Fibroblast of skin of abdomen (primary cell): ENCODE results near the gene VIL1.

Experiments used
- DNase-seq: peaks from one replicate; pipeline ENCODE4 v3.0.0-alpha.2; 2013

Gene VIL1

GRCh38 chr2:218406209-218406948, 12.5 kb upstream of the VIL1 start:
- peak; percentile 96 for DNase-seq

- DNase-seq: peak; percentile 52
Observed at GRCh38 chr2:218406949-218407618, 11.8 kb upstream of the VIL1 start.

DNA sequence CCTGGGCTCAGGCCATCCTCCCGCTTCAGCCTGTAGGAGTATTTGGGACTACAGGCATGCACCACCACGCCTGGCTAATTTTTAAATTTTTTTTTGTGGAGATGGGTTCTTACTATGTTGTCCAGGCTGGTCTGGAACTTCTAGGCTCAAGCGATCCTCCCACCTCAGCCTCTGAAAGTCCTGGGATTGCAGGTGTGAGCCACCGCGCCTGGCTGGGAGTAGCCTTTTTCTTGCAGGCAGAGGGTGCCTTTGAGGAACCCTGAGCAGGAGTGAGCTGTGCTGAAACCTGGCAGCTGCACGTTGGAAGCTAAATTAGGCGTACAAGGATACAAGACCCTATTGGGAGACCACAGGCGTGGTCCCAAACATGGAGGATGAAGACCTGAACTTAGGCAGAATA, 11.2 kb upstream of the VIL1 start:
- DNase-seq: no peak

DNA sequence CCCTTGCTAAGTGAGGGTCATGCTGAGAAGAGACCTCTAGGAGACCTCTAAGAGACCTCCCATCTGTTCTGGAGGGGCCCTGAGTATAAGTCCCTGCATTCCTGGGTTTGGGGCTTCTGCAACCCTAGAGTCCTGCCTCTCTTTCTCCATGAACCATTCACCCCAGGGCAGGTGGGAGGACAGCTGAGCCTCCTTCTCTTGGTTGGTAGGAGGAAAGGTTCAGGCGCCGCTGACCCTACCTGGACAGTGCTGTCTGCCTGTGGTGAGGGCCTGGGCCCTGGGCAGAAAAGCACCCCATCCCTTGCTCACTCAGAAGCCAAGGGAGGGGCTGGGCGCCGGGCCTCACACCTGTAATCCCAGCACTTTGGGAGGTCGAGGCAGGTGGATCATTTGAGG, 604 bp upstream of the VIL1 start:
- DNase-seq: no peak

DNA sequence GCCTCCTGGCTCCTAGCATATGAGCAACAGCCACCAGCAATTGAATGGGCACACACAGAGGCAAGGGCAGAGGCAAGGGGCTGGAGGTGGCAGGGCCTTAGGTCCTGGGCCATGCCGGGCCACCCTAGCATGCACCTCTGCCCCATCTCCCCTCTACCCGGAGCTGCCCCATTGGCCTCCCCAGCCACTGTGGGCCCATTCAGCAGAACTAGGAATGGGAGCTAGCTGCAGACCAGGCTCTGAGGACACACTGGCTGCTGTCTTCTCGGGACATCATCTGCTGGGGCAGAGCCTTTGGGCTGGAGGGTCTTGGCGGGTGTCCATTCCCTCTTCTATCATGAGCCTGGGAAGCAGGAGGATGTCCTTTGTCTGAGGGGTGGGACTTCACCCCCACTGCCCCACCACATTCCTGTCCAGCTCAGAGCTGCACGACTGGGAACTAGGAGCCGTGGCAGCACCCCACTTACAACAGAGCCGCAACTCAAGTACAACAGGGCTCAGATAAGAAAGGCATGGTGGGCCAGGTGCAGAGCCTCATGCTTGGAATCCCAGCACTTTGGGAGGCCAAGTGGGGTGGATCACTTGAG, 800 bp downstream of the VIL1 start:
- no peak for DNase-seq

GRCh38 chr2:218421027-218421426, 2.1 kb downstream of the VIL1 start:
- no peak for DNase-seq

DNA sequence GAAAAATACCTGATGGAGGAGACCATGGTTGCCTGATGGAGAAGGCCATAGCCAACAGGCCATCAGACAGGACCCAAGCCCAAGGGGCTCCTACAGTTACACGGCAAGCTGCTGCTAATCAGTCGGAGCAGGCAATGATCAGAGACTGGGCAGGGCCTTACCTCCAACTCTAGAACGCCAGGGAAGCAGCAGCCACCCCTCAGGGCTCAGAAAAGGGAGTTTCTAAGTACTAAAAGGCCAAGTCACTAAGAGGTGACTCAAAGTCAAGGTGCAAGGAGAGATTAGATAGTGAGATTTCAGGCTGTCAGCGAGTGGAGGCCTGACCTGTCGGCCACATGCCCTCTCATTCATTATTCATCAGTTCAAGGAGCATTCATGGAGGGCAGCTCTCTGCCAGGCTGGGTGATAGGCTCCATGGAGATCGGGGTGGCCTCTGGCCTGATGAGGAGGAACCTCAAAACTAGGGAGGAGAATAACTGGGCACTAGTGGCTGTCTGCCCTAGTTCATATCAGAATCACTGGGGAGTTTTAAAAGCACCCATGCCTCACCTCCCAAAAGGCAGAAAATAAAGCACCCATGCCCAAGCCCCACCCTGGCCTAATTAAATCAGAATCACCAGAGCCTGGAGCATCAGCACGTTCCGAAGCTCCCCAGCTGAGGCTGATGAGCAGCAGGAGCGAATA, 3.6 kb downstream of the VIL1 start:
- no peak for DNase-seq

- no peak for DNase-seq
Observed at GRCh38 chr2:218423584-218423983, 4.7 kb downstream of the VIL1 start.

GRCh38 chr2:218425531-218425930, 6.6 kb downstream of the VIL1 start:
- no peak for DNase-seq

DNA sequence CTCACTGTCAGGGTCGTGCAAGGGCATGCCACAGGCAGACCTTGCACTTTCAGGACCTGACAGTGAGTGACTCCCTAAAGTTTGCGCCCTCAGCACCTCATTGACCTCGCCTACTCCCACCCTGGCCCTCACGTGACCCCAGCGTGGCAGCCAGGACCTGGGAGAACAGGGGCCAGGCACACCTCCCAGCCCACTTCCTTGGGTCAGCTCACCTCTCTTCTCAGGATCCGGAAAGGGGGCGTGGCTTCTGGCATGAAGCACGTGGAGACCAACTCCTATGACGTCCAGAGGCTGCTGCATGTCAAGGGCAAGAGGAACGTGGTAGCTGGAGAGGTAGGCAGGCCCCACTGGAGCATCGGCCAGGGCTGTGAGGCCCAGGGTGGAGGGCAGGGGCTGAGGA, 8.8 kb downstream of the VIL1 start:
- no peak for DNase-seq

DNA sequence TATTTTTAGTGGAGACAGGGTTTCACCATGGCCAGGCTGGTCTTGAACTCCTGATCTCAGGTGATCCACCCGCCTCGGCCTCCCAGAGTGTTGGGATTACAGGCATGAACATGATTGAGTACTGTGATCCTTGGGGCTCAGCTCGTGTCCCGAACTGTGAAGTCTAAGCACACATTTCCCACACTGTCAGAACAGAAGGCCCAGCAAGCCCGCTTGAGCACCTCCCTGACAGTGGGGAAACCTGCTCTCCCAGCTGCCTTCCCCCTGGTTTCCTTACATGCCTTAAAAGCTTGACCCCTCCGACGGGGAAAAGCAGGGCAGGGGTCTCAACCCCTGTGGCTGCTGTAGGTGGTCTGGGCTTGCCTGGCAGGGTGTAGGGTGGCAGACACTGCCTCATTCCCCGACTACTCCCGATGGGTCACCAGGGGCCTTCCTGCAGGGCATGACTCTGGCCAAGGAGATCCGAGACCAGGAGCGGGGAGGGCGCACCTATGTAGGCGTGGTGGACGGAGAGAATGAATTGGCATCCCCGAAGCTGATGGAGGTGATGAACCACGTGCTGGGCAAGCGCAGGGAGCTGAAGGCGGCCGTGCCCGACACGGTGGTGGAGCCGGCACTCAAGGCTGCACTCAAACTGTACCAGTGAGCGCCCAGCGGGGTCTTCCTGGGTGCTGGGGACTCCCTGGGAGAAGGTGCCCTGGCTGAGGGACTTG, 10.1 kb downstream of the VIL1 start:
- DNase-seq: no peak

DNA sequence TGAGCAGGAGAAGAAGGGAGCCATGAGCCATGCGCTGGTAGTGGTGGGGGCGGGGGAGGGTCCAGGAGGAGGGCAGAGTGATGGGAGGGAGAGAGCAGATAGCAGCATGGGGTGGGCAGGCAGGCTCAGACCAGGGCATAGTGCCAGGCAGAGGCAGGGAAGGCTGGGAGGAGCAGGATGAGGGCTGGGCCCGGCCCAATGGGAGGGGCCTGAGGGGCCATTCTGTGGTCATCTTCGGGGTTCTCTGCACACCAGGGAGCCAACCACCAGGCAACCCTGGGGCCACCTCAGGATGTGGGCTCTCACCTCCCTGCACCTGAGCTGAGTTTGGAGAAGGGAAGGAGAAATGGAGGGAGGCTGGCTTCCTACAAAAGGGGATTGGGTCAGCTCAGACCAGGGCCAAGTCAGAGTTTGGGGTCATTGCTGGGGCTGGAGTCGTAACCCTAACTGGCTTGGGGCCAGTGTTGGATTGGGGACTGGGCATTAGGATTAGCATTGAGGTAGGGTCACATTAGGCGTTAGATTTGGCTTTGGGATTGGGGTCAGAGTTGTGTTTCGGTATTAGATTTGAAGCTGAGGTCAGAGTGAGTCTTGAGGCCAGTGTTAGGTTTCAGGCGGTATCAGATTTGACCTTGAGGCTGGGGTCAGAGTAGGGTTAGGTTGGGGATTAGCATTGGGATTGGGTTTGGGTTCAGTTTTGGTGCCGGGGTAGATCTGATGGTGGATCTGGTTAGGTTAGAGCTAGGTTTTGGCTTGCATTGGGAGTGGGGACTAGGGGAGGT, 11.2 kb downstream of the VIL1 start:
- DNase-seq: no peak

DNA sequence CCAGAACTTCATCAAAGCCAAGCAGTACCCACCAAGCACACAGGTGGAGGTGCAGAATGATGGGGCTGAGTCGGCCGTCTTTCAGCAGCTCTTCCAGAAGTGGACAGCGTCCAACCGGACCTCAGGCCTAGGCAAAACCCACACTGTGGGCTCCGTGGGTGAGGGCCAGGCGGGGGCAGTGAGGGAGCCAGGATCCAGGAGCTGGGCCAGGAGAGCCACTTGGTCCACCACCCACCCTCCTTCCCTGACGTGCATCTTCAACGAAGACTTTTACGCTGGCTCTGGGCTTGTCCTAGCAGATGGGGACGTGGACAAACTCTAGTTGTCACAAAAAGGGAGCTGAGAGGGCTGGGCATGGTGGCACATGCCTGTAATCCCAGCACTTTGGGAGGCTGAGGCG, 11.8 kb downstream of the VIL1 start:
- no peak for DNase-seq

DNA sequence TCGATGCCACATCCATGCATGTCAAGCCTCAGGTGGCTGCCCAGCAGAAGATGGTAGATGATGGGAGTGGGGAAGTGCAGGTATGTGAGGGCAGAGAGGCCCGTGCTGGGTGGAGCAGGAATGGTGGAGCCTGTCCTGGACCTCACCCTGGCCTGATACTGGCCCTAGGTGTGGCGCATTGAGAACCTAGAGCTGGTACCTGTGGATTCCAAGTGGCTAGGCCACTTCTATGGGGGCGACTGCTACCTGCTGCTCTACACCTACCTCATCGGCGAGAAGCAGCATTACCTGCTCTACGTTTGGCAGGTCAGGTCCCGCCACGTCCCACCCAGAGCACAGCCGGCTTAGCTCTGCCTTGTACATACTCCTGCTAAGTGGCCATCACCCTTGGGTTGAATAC, 13.0 kb downstream of the VIL1 start:
- DNase-seq: no peak

- DNase-seq: no peak
Observed at GRCh38 chr2:218432676-218433365, 13.9 kb downstream of the VIL1 start.

DNA sequence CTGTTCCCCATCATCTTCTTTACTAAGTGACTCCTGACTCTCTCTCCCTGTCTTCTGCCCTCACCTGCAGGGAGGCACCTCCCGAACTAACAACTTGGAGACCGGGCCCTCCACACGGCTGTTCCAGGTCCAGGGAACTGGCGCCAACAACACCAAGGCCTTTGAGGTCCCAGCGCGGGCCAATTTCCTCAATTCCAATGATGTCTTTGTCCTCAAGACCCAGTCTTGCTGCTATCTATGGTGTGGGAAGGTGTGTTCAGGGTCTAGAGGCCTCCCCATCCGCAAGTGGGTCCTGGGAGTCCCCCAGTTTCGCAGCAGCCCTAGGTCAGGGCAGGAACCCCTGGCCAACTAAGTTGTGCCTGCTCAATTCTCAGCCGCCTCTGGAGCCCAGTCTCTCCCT, 15.5 kb downstream of the VIL1 start:
- DNase-seq: no peak

- DNase-seq: no peak
Observed at GRCh38 chr2:218435003-218435982, 16.4 kb downstream of the VIL1 start.

GRCh38 chr2:218436992-218437391, 18.1 kb downstream of the VIL1 start:
- DNase-seq: no peak

DNA sequence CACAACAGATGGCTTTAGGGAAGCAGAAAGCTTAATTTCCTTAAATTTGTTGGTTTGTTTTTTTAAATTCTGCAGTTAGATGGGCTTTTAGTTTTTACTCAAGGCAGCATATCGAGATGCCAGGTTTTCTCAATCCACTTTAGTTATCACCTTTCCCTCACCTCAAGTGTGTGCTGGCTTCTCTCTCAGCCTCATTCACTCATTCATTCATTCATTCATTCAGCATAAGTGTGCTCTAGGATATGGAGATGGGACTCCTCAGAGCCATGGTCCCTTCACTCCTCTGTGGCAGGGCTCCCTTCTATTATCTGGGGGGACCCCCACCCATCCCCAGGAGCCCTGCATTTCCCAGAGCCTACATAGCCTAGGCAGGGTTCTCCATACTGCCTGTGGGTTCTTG, 19.0 kb downstream of the VIL1 start:
- DNase-seq: no peak

DNA sequence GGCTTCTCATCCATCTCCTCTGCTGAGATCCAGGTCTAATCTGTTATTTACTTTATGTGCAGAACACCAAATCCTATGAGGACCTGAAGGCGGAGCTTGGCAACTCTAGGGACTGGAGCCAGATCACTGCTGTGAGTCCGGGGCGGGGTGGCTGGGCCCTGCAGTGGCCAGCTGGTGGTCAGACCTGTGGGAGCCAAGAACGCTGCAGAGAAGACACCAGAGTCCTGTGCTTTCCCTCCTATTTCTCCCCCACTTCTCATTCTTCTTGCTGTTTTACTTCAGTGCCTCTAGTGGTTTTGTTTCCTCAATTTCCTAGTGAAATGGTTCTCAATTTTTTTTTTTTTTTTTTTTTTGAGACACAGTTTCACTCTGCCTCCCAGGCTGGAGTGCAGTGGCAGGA, 19.7 kb downstream of the VIL1 start:
- no peak for DNase-seq
